ENCODE data around the gene TMIGD1. TPM values are rescaled to one million over a fixed set of nuclear protein-coding genes. Genes with fewer than 3 reads are reported as not detected.

The TMIGD1 gene
- total and polyA plus RNA-seq, 2 experiments from 2014 or later, result not detected

- Histone ChIP-seq H3K4me1 (ENCODE audit: low read depth) (no peaks in the 10 kb centered on the region), H3K27ac (no peak overlapping the region), H3K27me3 (peaks cover 2% of the 10 kb centered on the region), H3K36me3 (no peaks in the 10 kb centered on the region), H3K4me3 (no peak overlapping the region), H3K9me3 (ENCODE audit: low read depth) (no peaks in the 10 kb centered on the region)
- TF ChIP-seq, protein P1, sequence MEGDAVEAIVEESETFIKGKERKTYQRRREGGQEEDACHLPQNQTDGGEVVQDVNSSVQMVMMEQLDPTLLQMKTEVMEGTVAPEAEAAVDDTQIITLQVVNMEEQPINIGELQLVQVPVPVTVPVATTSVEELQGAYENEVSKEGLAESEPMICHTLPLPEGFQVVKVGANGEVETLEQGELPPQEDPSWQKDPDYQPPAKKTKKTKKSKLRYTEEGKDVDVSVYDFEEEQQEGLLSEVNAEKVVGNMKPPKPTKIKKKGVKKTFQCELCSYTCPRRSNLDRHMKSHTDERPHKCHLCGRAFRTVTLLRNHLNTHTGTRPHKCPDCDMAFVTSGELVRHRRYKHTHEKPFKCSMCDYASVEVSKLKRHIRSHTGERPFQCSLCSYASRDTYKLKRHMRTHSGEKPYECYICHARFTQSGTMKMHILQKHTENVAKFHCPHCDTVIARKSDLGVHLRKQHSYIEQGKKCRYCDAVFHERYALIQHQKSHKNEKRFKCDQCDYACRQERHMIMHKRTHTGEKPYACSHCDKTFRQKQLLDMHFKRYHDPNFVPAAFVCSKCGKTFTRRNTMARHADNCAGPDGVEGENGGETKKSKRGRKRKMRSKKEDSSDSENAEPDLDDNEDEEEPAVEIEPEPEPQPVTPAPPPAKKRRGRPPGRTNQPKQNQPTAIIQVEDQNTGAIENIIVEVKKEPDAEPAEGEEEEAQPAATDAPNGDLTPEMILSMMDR (IDR thresholded peaks at IDR 0.05; ENCODE audit: low read depth, low read length), result no peak
- DNase-seq (ENCODE audit: low read depth in 1 of 2, low spot score in 1 of 2), result no peak
These were observed 10.5 kb downstream of the TMIGD1 start for GRCh38 chr17:30323262-30323894.

GRCh38 chr17:30321314-30321713, 12.5 kb downstream of the TMIGD1 start:
- peaks cover 2% of the 10 kb centered on the region for H3K27me3 ChIP-seq
- no peak overlapping the region for H3K4me3 ChIP-seq
- no peaks in the 10 kb centered on the region for H3K36me3 ChIP-seq
- TF ChIP-seq, protein P1 (IDR thresholded peaks at IDR 0.05; ENCODE audit: low read depth, low read length), result no peak
- H3K27ac ChIP-seq, result no peak overlapping the region
- no peaks in the 10 kb centered on the region for H3K4me1 ChIP-seq (ENCODE audit: low read depth)
- H3K9me3 ChIP-seq (ENCODE audit: low read depth), result no peaks in the 10 kb centered on the region
- DNase-seq (ENCODE audit: low read depth in 1 of 2, low spot score in 1 of 2), result no peak

DNA sequence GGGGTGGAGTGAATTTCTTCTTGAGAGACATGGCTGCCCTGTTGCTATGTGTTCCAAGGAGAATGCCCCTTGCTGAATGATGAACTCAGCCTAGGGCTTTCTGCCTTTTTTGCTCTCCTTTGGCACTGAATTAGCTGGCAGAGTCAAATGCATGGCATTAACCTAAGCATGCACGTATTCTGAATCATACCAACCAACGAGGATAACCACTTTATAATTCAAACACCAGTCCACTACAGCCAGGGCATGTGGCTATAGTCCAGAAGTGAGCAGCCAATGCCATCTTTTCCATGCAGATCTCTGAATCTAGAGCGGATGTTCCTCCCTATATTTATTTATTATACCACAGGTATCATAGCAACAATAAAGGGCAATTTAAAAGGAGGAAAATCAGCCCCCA, 15.7 kb downstream of the TMIGD1 start:
- H3K36me3 ChIP-seq, result no peaks in the 10 kb centered on the region
- no peaks in the 10 kb centered on the region for H3K9me3 ChIP-seq (ENCODE audit: low read depth)
- H3K27me3 ChIP-seq, result no peaks in the 10 kb centered on the region
- no peak overlapping the region for H3K27ac ChIP-seq
- TF ChIP-seq, protein P1 (IDR thresholded peaks at IDR 0.05; ENCODE audit: low read depth, low read length), result no peak
- no peak overlapping the region for H3K4me3 ChIP-seq
- no peak for DNase-seq (ENCODE audit: low read depth in 1 of 2, low spot score in 1 of 2)
- H3K4me1 ChIP-seq (ENCODE audit: low read depth), result no peaks in the 10 kb centered on the region

- Histone ChIP-seq H3K4me3 (no peak overlapping the region), H3K9me3 (ENCODE audit: low read depth) (no peaks in the 10 kb centered on the region), H3K27me3 (no peaks in the 10 kb centered on the region), H3K4me1 (ENCODE audit: low read depth) (no peaks in the 10 kb centered on the region), H3K36me3 (no peaks in the 10 kb centered on the region), H3K27ac (no peak overlapping the region)
- no peak for DNase-seq (ENCODE audit: low read depth in 1 of 2, low spot score in 1 of 2)
- TF ChIP-seq, protein P1 (IDR thresholded peaks at IDR 0.05; ENCODE audit: low read depth, low read length), result no peak
These were observed 17.1 kb downstream of the TMIGD1 start for GRCh38 chr17:30316736-30317135.

DNA sequence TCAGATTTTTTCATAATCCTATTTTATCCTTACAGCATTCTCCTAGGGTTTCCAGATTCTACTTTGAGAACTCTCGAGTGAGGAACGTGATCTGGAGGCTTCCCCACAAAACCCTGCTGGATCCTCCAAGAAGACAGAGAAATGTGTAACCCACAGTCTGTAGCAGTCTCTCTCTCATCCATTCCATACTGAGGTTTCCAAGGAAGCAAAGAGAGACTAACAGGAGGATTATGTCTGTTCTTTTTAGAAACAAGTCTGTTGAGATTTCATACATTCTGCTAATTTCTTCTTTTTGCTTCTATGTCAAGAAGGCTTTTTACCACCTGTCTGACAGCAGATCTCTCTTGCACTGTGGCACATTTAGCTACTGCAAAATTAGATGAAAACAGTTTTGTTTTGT, 18.8 kb downstream of the TMIGD1 start:
- no peak for DNase-seq (ENCODE audit: low read depth in 1 of 2, low spot score in 1 of 2)
- H3K36me3 ChIP-seq, result no peaks in the 10 kb centered on the region
- no peaks in the 10 kb centered on the region for H3K9me3 ChIP-seq (ENCODE audit: low read depth)
- no peak overlapping the region for H3K4me3 ChIP-seq
- no peaks in the 10 kb centered on the region for H3K4me1 ChIP-seq (ENCODE audit: low read depth)
- H3K27me3 ChIP-seq, result no peaks in the 10 kb centered on the region
- H3K27ac ChIP-seq, result no peak overlapping the region
- TF ChIP-seq, protein P1 (IDR thresholded peaks at IDR 0.05; ENCODE audit: low read depth, low read length), result no peak

Measured in cardiac muscle cell (in vitro differentiated cells and primary cell).